Astrocyte of the spinal cord (primary cell): ENCODE data around the gene TXK.
"Not testable (repeated sequence)": the region's sequence is repeated elsewhere in the genome, so short reads cannot be mapped to it uniquely, and the experiment has no call there.

Experiments used
- DNase-seq: peaks from one replicate; pipeline ENCODE4 v3.0.0; 2011; ENCODE audit warnings: low read depth, low spot score
- H3K4me3 ChIP-seq: 2 replicates; pipeline ENCODE4 v1.5.1; 2011; ENCODE audit warnings: low read depth, mild to moderate bottlenecking, low read length, moderate library complexity
- CTCF ChIP-seq: IDR thresholded peaks from 2 replicates; pipeline ENCODE4 v1.5.1; 2012; ENCODE audit warnings: low read depth, mild to moderate bottlenecking, low read length, inconsistent platforms
- in situ Hi-C: cut with HindIII; loops from 2 replicates; pipeline ENCODE4 v1.10.0; 2017; ENCODE audit warnings: low sequenced_read_pairs

TXK gene

GRCh38 chr4:48172651-48173050, 38.6 kb upstream of the TXK start:
- H3K4me3 ChIP-seq, result no peak overlapping the region
- DNase-seq, result no peak
- in situ Hi-C loops, result no loop called here
- no peak for TF ChIP-seq CTCF

- no peak for TF ChIP-seq CTCF
- no peak for DNase-seq
- H3K4me3 ChIP-seq, result no peak overlapping the region
- in situ Hi-C loops, result no loop called here
Observed at GRCh38 chr4:48169636-48170035, 35.6 kb upstream of the TXK start.

- no peak for DNase-seq
- in situ Hi-C loops, result no loop called here
- TF ChIP-seq CTCF, result no peak
- no peak overlapping the region for H3K4me3 ChIP-seq
Observed at GRCh38 chr4:48167538-48168263, 33.7 kb upstream of the TXK start.

GRCh38 chr4:48164561-48164960, 30.5 kb upstream of the TXK start:
- in situ Hi-C loops, DNase-seq, H3K4me3 ChIP-seq: not testable (repeated sequence)

- in situ Hi-C loops, result no loop called here
- TF ChIP-seq CTCF, result no peak
- H3K4me3 ChIP-seq, result no peak overlapping the region
- no peak for DNase-seq
Observed at GRCh38 chr4:48163746-48164145, 29.7 kb upstream of the TXK start.

GRCh38 chr4:48162162-48162561, 28.1 kb upstream of the TXK start:
- peak; percentile 13 for DNase-seq
- in situ Hi-C loops, result no loop called here
- TF ChIP-seq CTCF, result no peak
- no peak overlapping the region for H3K4me3 ChIP-seq

- no peak for TF ChIP-seq CTCF
- H3K4me3 ChIP-seq, result no peak overlapping the region
- in situ Hi-C loops, result no loop called here
- DNase-seq, result no peak
Observed at GRCh38 chr4:48157271-48157670, 23.2 kb upstream of the TXK start.
